Measurements from ENCODE around the gene OPN5.
"Not testable (repeated sequence)": the region's sequence is repeated elsewhere in the genome, so short reads cannot be mapped to it uniquely, and the experiment has no call there.

Gene OPN5, protein sequence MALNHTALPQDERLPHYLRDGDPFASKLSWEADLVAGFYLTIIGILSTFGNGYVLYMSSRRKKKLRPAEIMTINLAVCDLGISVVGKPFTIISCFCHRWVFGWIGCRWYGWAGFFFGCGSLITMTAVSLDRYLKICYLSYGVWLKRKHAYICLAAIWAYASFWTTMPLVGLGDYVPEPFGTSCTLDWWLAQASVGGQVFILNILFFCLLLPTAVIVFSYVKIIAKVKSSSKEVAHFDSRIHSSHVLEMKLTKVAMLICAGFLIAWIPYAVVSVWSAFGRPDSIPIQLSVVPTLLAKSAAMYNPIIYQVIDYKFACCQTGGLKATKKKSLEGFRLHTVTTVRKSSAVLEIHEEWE

DNA sequence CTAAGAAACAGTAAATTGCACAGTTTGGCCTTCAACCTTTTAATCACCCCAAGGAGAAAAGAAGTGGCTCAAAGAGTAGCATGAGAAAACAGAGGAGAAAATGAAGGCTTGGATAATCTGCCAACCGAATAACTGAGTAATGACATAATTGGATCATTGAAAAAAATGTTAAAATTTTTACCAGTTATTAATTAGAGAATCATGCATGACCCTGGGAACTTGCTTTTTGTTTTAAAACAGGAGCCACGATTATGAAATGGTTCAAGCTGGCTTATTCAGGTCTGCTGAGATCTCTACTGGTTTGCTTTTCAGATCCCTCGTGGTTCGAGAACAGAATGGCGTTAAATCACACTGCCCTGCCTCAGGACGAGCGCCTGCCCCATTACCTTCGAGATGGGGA, at the start of gene OPN5:
Gene OPN5, plus strand, starts transcription at position 301 of the 400 bp plus-strand sequence. Its CDS starts 35 bp downstream, at position 336.
- no peak for DNase-seq

DNA sequence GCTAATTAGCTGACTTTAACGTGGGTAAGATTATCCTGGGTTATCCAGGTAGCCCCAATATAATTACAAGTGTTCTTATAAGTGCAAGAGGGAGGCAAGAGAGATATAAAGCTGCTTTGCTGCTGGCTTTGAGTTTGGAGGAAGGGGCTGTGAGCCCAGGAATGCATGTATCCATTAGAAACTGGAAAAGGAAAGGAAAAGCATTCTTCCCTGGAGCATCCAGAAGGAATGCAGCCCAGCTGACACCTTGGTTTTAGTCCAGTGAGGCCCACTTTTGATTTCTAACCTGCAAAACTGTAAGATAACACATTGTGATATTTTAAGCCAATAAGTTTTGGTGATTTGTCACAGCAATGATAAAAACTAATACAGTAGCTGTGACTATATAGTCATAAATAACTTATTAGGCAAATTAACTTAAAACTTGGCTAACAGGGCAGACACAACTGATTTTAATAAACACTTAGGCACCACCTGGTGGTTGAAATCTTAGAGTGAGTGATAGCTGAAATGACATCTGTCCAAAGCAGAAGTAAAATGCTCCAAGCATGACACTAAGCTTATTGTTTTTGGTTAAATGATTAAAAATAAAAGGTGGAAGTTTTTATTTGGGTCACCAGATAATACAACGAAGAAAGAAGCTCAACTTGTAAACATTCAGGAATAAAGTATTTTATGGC, 47.8 kb upstream of the OPN5 start:
- DNase-seq: no peak

DNA sequence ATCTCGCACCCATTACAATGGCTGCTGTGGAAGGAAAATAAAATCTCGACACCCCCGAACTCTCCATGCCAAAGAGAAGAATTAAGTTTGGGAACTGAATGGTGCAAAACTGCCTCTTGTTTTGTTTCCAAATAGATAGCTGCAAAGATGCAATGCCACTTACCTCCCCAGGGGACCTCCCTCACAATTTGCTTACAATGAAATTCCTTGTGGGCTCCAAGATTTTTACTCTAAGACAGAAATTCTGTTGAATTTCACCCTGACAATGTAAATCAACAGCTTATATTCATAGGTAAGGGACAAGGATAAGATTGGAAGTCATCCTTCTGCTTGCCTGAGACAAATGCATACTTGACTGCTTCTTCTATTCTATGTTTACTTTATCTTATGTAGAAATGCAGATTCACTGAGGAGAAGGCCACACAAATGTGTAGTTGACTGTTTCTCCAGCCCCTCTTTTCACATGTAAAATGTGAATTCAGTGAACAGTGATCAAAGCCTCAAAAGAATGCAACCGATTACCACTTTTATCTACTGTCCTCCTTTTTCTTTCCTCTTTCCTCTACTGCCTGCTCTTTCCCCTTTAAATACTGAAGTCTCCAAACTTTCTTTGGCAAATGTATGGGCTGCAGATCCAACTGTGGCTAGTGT, 46.9 kb upstream of the OPN5 start:
- no peak for DNase-seq

DNA sequence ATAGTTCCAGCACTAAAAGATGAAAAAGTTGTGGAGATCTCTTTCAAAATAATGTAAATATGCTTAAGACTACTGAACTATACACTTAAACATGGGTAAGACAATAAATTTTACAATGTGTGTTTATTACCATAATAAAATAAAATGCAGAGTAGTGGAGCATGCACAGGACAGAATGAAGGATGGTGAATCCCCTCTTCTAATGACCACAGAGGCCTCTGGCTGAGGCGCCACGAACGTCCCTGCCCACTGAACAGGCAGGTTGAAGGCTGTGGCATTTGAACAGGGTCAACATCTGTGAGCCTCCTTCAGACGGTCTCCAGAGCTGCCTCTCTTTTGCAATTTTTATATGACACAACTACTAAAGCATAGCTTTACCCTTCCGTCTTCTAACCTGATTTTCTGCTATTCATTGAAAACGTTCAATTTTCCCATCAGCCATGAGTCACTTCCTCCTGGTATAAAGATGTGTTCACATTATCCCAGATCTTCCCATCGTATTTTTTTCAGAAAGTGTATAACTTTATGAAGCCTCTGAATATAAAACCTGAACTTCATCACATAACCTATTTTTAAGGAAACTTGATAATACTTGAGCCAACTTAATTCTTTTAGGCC, 45.6 kb upstream of the OPN5 start:
- no peak for DNase-seq

DNA sequence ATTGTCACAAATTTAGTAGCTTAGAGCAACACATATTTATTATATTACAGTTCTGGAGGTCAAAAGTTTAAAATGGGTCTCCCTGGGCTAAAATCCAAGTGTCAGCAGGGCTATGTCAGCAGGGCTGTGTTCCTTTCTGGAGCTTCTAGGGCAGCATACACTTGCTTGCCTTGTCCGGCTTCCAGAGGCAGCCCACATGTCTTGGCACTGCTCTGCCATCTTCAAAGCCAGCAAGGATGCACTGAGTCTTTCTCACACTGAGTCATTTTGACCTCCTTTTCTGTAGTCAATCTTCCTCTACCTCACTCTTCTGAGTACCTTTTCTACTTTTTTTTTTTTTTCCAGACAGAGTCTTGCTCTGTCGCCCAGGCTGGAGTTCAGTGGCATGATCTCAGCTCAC, 44.4 kb upstream of the OPN5 start:
- DNase-seq: no peak

DNA sequence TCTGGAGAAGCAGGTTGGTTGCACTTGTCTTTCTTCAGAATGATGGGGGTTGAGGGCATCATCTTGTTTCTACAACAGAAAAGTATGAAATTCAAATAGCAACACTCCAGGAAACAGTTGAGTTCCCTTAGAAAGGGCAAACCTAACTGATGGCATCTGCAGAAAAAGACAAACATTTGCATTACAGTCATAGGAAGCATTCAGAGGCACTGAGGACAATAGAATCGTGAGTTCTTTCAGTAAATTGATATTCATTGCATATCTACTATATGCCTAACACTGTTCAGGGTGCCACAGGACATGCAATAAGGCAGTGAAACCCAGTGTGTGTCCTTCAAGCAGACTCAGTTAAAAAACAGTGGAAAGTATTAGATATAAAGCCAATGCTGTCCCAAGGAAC, 41.1 kb upstream of the OPN5 start:
- DNase-seq: no peak

DNA sequence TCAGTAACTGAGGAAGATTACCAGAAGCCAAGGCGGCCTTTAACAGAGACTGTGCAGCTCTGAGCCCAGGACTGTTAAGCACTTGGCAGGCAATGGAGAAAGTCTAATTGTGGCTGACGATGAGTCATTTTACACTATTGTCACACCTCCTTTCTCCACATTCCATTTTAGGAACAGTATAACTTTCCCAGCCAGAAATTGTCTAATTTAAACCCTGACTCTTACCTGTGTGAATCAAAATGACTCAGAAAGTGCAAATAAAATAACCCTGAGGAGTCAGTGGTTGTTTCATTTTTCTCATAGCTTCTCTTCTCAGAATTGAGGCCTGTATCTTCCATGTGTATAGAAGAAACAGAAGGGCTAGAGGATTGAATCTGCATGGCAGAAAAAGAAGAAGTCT, 40.0 kb upstream of the OPN5 start:
- DNase-seq: no peak

DNA sequence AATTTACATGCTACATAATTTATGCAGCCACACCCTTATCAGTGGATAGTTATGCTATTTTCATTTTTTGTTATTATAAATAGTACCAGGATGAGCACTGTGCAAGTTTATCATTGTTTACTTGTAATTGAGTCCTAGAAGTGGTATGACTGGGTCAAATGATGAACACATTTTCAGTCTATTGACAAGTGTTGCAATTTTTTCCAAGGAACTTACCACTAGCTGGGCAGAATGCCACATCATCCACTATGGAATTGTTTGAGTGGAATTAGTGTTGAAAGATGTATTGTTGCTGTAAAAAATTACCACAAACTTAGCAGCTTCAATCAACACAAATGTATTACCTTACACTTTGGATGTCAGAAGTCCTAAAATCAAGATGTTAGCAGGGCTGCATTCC, 38.1 kb upstream of the OPN5 start:
- no peak for DNase-seq

DNA sequence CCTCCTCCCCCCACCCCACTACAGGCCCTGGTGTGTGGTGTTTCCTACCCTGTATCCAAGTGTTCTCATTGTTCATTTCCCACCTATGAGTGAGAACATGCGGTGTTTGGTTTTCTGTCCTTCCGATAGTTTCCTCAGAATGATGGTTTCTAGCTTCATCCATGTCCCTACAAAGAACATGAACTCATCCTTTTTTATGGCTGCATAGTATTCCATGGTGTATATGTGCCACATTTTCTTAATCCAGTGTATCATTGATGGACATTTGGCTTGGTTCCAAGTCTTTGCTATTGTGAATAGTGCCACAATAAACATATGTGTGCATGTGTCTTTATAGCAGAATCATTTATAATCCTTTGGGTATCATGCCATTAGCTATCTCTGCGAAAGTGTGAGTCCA, 36.6 kb upstream of the OPN5 start:
- not testable (repeated sequence) for DNase-seq

DNA sequence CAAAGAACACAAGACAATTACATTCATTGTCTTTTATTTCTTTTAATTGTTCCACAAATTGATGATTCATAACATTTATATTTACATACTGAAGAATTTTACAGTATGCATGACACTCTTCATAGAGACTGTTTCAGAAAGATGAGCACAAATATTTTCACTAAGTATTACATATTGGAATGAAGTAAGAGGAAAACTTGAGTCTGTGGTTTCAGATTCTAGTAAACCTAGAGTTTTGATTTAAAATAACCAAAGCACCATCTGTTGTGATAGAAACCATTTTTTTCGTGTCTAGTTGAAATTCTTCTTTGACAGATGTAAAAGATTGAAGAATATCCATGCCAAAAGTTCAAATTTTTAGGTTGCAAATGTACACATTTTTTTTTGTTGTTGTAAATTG, 32.1 kb upstream of the OPN5 start:
- DNase-seq: no peak

DNA sequence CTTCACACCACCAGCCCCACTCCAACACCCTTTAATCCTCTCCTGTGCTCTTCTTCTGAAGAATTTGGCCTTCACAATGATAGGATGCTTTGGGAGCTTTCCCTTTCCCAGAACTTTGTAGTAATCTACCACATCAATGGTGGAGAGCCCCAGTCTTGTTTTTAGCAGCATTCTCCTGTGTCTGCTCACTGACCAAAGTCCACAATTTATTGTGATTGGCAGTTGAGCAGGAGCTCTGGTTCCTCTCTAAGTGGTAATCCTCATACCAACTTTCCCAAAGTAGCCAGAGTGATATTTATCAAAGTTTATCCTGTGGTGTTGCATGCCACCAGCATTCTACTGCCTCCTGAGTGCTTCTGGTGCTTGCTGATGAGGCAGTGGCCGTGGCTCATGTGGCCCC, 29.0 kb upstream of the OPN5 start:
- DNase-seq: no peak

DNA sequence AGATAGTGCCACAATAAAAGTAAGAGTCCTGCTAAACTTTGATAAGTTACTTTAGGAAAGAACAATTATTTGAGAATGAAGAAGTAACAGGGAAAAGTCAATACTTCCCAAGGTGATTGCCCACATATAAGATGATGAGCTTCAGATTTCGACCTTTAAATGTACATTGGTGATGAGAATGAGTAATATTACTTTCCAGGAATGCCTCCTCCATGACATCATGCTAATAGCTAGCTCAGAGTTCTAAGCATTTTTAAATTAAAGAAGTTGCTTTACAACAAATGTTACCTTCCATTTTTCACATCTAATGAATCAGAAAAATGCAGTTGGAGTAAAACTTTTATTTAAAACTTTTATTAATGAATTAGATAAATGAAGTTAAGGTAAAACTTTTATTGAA, 22.5 kb upstream of the OPN5 start:
- DNase-seq: no peak

DNA sequence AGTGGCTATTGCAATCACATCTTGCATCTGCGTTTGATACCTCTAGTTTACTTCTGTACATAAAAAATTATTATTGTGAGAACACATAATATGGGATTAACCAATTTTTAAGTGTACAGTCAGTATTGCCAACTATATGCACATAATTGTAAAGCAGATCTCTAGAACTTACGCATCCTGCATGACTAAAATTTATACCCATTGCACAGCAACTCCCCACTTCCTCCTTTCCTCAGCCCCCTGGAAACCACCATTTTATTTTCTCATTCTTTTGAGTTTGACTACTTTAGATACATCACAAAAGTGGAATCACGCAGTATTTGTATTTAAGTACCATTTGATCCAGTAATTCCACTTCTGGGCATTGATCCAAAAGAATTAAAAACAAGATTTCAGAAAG, 19.3 kb upstream of the OPN5 start:
- DNase-seq: no peak

DNA sequence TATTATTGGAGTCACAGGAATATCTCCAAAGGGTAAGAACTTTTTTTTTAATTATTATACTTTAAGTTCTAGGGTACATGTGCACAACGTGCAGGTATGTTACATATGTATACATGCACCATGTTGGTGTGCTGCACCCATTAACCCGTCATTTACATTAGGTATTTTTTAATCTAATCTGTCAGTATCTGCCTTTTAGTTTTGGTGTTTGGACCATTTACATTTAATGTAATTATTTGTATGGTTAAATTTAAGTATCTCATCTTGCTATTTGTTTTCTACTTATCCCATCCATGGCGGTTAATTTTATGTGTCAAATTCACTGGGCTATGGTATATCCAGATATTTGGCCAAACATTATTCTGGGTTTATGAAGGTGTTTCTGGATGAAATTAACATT, 15.4 kb upstream of the OPN5 start:
- DNase-seq: no peak

DNA sequence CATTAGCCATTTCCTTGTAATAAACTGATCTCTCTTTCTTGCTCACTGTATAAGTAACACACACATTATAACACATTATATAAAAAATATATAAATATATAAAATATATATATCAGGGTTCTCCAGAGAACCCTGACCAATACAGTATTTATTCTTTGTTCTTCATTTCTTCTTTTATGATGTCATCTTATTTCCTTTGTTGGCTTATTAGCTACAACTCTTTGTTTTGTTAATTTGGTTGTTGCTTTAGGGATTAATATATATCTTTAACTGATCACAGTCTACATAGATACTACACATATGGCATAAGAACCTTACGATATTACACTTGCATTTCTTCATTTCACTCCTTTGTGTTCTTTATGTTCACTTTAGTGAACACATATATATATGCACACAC, 14.7 kb upstream of the OPN5 start:
- DNase-seq: no peak

DNA sequence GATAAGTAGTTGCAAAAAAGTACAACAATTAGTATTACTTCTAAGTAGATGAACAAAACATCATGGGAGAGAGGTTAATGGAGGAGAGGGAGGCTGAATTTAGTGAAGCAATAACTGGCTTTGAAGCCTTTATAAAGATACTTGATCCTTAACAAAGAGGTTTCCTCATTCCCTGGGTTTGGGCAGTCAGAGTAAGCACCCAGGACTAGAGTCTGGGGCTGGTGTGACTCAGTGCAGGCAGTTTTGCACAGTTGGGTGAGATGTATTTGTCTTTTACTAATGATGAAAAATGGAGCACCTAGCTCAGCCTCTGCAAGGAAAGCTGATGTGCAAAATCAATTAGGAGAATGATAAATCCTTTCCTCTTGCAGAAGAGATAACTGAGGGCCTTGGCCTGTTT, 11.8 kb upstream of the OPN5 start:
- DNase-seq: no peak

DNA sequence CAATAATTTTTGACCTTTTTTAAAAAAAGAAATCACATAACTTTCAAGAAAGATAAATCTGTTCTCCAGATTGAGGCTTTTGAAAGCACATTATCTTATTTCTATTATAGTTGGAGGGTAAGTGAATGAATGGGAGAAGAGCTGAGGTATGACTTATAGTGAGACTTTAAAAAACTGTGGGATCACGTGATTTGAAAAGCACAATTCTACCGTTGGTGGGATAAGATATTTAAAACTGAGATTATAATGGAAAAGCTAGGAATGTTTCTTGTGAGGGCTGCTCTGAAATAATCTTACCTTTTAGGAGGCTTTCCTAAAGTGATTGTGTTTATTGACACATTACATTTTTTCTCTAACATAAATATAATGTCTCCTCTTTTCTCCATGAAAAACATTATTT, 9.5 kb upstream of the OPN5 start:
- DNase-seq: no peak

DNA sequence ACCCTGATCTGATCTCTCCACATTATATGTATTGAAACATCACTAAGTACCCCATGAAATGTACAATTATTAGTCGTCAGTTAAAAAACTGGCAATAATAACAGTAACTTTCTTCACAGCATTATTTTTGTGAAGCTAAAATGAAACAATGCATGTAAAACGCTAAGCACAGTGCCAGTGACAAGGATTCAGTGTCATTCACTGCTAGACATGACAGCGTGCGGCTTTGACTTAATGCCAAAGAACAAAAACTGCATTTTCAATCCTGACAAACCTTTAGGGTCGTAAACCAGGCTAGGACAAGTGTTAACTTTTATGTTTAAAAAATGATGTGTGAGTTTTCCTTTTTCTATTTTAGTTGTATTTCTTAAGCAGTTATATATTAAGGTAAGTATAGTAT, 8.8 kb upstream of the OPN5 start:
- DNase-seq: no peak

DNA sequence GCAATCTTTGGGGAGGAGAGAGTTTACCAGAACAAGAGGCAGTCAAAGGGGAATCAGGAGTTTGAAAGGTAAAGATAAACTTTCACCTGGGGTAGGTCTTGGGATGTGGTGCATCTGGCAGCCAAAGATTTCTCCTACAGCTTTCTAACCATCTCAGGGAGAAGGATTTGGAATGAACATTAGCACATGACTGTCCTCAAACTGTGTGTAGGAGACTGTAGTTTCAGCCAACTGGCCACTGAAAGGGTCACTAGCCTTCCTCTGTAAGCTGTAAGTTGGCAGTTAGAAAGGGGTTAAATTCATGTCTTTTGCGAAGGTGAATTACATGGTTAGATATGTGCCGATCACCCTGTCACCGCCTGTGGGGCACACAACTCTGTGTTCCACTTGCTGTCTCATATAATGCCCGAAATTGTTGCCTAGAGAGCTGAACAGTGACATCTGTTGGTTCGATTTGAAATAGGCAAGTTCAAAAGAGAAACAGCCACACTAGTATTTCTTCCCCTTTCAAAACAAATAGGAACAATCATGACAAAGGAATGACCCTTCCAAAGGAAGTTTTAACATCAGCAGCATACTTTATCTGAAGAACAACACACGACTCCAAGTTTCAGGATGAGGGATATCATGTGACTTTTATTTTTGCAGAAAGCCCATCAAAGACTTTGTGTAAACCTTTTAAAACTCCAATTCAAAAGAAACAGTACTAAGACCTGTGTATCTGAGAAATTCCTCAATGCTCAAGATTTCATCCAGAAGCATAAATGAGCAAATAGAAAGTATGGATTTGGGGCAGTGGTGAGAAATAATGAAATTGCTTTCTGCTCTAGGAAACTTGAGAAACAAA, 1.1 kb upstream of the OPN5 start:
- peak; percentile 36 for DNase-seq

DNA sequence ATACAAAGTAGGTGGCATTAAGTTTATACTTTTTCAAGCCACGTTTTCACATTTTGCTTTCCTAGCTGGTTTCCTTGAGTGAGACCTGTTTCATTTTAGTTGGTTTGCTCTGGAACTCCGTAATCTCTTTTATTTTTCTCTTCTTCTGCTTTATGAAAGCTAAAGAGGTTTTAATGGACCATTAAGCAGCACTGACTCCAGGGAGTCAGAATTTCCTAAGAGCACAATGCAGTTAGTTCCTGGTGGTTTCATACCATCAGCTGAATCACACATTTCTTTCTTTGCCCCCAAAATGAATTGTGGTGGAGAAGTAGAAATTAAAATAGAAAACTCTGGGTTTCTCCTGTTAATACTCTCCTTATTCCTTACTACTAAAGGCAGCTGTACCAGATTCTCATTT, 3.4 kb downstream of the OPN5 start:
- DNase-seq: no peak

DNA sequence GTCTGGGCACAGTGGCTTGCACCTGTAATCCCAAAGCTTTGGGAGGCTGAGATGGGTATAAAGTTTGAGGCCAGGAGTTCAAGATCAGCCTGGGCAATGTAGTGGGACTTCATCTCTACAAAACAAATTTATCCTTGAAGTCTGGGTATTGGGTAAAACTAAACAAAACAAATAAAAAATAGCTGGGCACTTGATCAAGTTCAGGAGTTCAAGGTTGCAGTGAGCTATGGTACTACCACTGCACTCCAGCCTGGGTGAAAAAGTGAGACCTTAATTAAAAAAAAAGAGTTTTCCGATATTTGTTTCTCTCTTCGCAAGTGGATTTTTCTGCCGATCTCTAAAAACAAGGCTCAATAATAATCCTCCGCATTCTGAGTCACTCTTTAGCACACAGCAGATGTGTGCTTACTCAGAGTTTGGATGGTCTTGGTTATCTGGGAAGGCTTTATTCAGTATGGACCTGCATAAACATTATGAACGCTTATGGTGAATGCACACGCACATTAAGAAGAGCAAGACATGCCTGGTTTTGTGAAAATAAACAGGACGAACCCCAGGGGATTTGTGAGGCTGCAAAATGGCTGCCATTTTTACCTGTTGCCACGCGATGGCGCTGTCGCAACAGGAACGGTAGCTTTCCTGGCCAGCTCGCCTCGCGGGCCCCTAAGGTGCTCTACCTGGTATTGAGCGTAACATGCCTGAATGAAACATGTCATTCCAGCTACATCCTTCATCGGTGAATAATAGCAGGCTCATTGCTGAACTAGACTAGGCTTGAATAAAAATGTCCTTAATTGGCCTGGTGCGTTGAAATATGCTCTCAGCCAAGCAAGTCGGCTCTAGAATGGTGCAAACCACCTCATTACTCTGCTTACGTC, 6.0 kb downstream of the OPN5 start:
- peak; percentile 48 for DNase-seq

DNA sequence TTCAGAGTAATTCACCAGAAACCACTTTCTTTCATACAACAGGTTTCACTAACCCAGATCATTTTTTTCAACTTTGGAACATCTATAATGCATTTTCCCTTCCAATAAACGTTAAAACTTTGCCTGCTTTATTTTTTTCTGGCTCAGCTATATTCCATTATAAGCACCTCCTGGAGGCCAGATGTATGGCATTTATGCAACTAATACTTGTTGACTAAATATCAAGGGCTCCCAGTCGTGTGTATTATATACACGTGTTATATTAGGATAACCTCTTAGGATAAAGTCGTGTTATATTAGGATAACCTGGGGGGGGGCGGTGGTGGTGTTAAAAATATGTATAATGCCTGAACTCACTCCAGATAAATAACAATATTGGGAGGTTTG, 6.7 kb downstream of the OPN5 start:
- DNase-seq: no peak
